ENCODE results near the gene CDK19.
A peak's percentile ranks its signal among the peaks of the same experiment; 100 is the strongest.
"Not testable (repeated sequence)": the region's sequence is repeated elsewhere in the genome, so short reads cannot be mapped to it uniquely, and the experiment has no call there.

Gene CDK19

GRCh38 chr6:110835751-110836150 is 20.5 kb upstream of the CDK19 start:
- H3K27me3 ChIP-seq (ENCODE audit: control insufficient read depth in 1 of 2, insufficient read depth in 2 of 2, low read length in 2 of 2); H3K27ac ChIP-seq (ENCODE audit: low read length); H3K4me1 ChIP-seq (ENCODE audit: control insufficient read depth, insufficient read depth, low read length); H3K36me3 ChIP-seq (ENCODE audit: control insufficient read depth in 2 of 2, insufficient read depth in 2 of 2, low read length in 2 of 2); H3K9me3 ChIP-seq (ENCODE audit: control insufficient read depth in 2 of 2, low read length in 2 of 2); H3K4me3 ChIP-seq (ENCODE audit: low read length in 2 of 2); H3K9ac ChIP-seq (ENCODE audit: low read length in 2 of 2): not testable (repeated sequence)

- Histone ChIP-seq H3K9me3 (ENCODE audit: control insufficient read depth in 2 of 2, low read length in 2 of 2) (no peaks in the 10 kb centered on the region), H3K27ac (ENCODE audit: low read length) (no peak overlapping the region), H3K4me1 (ENCODE audit: control insufficient read depth, insufficient read depth, low read length) (no peaks in the 10 kb centered on the region), H3K36me3 (ENCODE audit: control insufficient read depth in 2 of 2, insufficient read depth in 2 of 2, low read length in 2 of 2) (no peaks in the 10 kb centered on the region), H3K4me3 (ENCODE audit: low read length in 2 of 2) (no peak overlapping the region), H3K27me3 (ENCODE audit: control insufficient read depth in 1 of 2, insufficient read depth in 2 of 2, low read length in 2 of 2) (no peaks in the 10 kb centered on the region), H3K9ac (ENCODE audit: low read length in 2 of 2) (no peak overlapping the region)
Measured at GRCh38 chr6:110833831-110834230, 18.6 kb upstream of the CDK19 start.

GRCh38 chr6:110831405-110831804 is 16.1 kb upstream of the CDK19 start:
- no peaks in the 10 kb centered on the region for H3K36me3 ChIP-seq (ENCODE audit: control insufficient read depth in 2 of 2, insufficient read depth in 2 of 2, low read length in 2 of 2)
- H3K4me3 ChIP-seq (ENCODE audit: low read length in 2 of 2): no peak overlapping the region
- H3K27ac ChIP-seq (ENCODE audit: low read length): no peak overlapping the region
- H3K9me3 ChIP-seq (ENCODE audit: control insufficient read depth in 2 of 2, low read length in 2 of 2): no peaks in the 10 kb centered on the region
- H3K4me1 ChIP-seq (ENCODE audit: control insufficient read depth, insufficient read depth, low read length): no peaks in the 10 kb centered on the region
- H3K27me3 ChIP-seq (ENCODE audit: control insufficient read depth in 1 of 2, insufficient read depth in 2 of 2, low read length in 2 of 2): no peaks in the 10 kb centered on the region
- no peak overlapping the region for H3K9ac ChIP-seq (ENCODE audit: low read length in 2 of 2)

- Histone ChIP-seq H3K9ac (ENCODE audit: low read length in 2 of 2) (no peak overlapping the region), H3K9me3 (ENCODE audit: control insufficient read depth in 2 of 2, low read length in 2 of 2) (no peaks in the 10 kb centered on the region), H3K36me3 (ENCODE audit: control insufficient read depth in 2 of 2, insufficient read depth in 2 of 2, low read length in 2 of 2) (no peaks in the 10 kb centered on the region), H3K27ac (ENCODE audit: low read length) (no peak overlapping the region), H3K27me3 (ENCODE audit: control insufficient read depth in 1 of 2, insufficient read depth in 2 of 2, low read length in 2 of 2) (no peaks in the 10 kb centered on the region), H3K4me3 (ENCODE audit: low read length in 2 of 2) (no peak overlapping the region), H3K4me1 (ENCODE audit: control insufficient read depth, insufficient read depth, low read length) (no peaks in the 10 kb centered on the region)
Measured at GRCh38 chr6:110828396-110828795, 13.1 kb upstream of the CDK19 start.

- Histone ChIP-seq H3K4me1 (ENCODE audit: control insufficient read depth, insufficient read depth, low read length) (no peaks in the 10 kb centered on the region), H3K27me3 (ENCODE audit: control insufficient read depth in 1 of 2, insufficient read depth in 2 of 2, low read length in 2 of 2) (no peaks in the 10 kb centered on the region), H3K27ac (ENCODE audit: low read length) (no peak overlapping the region), H3K9ac (ENCODE audit: low read length in 2 of 2) (no peak overlapping the region), H3K4me3 (ENCODE audit: low read length in 2 of 2) (no peak overlapping the region), H3K36me3 (ENCODE audit: control insufficient read depth in 2 of 2, insufficient read depth in 2 of 2, low read length in 2 of 2) (no peaks in the 10 kb centered on the region), H3K9me3 (ENCODE audit: control insufficient read depth in 2 of 2, low read length in 2 of 2) (no peaks in the 10 kb centered on the region)
Measured at GRCh38 chr6:110826236-110827129, 11.2 kb upstream of the CDK19 start.

- no peaks in the 10 kb centered on the region for H3K4me1 ChIP-seq (ENCODE audit: control insufficient read depth, insufficient read depth, low read length)
- no peak overlapping the region for H3K27ac ChIP-seq (ENCODE audit: low read length)
- H3K9me3 ChIP-seq (ENCODE audit: control insufficient read depth in 2 of 2, low read length in 2 of 2): no peaks in the 10 kb centered on the region
- H3K27me3 ChIP-seq (ENCODE audit: control insufficient read depth in 1 of 2, insufficient read depth in 2 of 2, low read length in 2 of 2): no peaks in the 10 kb centered on the region
- H3K36me3 ChIP-seq (ENCODE audit: control insufficient read depth in 2 of 2, insufficient read depth in 2 of 2, low read length in 2 of 2): no peaks in the 10 kb centered on the region
- no peak overlapping the region for H3K9ac ChIP-seq (ENCODE audit: low read length in 2 of 2)
- no peak overlapping the region for H3K4me3 ChIP-seq (ENCODE audit: low read length in 2 of 2)
Measured at GRCh38 chr6:110823146-110823545, 7.9 kb upstream of the CDK19 start.

GRCh38 chr6:110822249-110822648 is 7.0 kb upstream of the CDK19 start:
- Histone ChIP-seq H3K9me3 (ENCODE audit: control insufficient read depth in 2 of 2, low read length in 2 of 2) (no peaks in the 10 kb centered on the region), H3K9ac (ENCODE audit: low read length in 2 of 2) (no peak overlapping the region), H3K4me1 (ENCODE audit: control insufficient read depth, insufficient read depth, low read length) (no peaks in the 10 kb centered on the region), H3K27ac (ENCODE audit: low read length) (no peak overlapping the region), H3K4me3 (ENCODE audit: low read length in 2 of 2) (no peak overlapping the region), H3K27me3 (ENCODE audit: control insufficient read depth in 1 of 2, insufficient read depth in 2 of 2, low read length in 2 of 2) (no peaks in the 10 kb centered on the region), H3K36me3 (ENCODE audit: control insufficient read depth in 2 of 2, insufficient read depth in 2 of 2, low read length in 2 of 2) (no peaks in the 10 kb centered on the region)

- Histone ChIP-seq H3K4me1 (ENCODE audit: control insufficient read depth, insufficient read depth, low read length) (peaks cover 14% of the 10 kb centered on the region), H3K36me3 (ENCODE audit: control insufficient read depth in 2 of 2, insufficient read depth in 2 of 2, low read length in 2 of 2) (no peaks in the 10 kb centered on the region), H3K9ac (ENCODE audit: low read length in 2 of 2) (no peak overlapping the region), H3K27me3 (ENCODE audit: control insufficient read depth in 1 of 2, insufficient read depth in 2 of 2, low read length in 2 of 2) (no peaks in the 10 kb centered on the region), H3K9me3 (ENCODE audit: control insufficient read depth in 2 of 2, low read length in 2 of 2) (no peaks in the 10 kb centered on the region), H3K4me3 (ENCODE audit: low read length in 2 of 2) (no peak overlapping the region), H3K27ac (ENCODE audit: low read length) (no peak overlapping the region)
Measured at GRCh38 chr6:110816677-110817076, 1.4 kb upstream of the CDK19 start.

- Histone ChIP-seq H3K27ac (ENCODE audit: low read length) (peak overlapping the region; percentile 91), H3K4me3 (ENCODE audit: low read length in 2 of 2) (peak overlapping the region; percentile 97 to 99), H3K36me3 (ENCODE audit: control insufficient read depth in 2 of 2, insufficient read depth in 2 of 2, low read length in 2 of 2) (no peaks in the 10 kb centered on the region), H3K4me1 (ENCODE audit: control insufficient read depth, insufficient read depth, low read length) (peaks cover 14% of the 10 kb centered on the region), H3K27me3 (ENCODE audit: control insufficient read depth in 1 of 2, insufficient read depth in 2 of 2, low read length in 2 of 2) (no peaks in the 10 kb centered on the region), H3K9me3 (ENCODE audit: control insufficient read depth in 2 of 2, low read length in 2 of 2) (no peaks in the 10 kb centered on the region), H3K9ac (ENCODE audit: low read length in 2 of 2) (peak overlapping the region; percentile 73 to 83)
Measured at GRCh38 chr6:110815015-110815410, 256 bp downstream of the CDK19 start.

GRCh38 chr6:110814102-110815014 is 911 bp downstream of the CDK19 start:
- Histone ChIP-seq H3K4me3 (ENCODE audit: low read length in 2 of 2) (peak overlapping the region; percentile 97 to 99), H3K36me3 (ENCODE audit: control insufficient read depth in 2 of 2, insufficient read depth in 2 of 2, low read length in 2 of 2) (no peaks in the 10 kb centered on the region), H3K4me1 (ENCODE audit: control insufficient read depth, insufficient read depth, low read length) (peaks cover 14% of the 10 kb centered on the region), H3K9ac (ENCODE audit: low read length in 2 of 2) (peak overlapping the region; percentile 73 to 83), H3K9me3 (ENCODE audit: control insufficient read depth in 2 of 2, low read length in 2 of 2) (no peaks in the 10 kb centered on the region), H3K27ac (ENCODE audit: low read length) (peak overlapping the region; percentile 91), H3K27me3 (ENCODE audit: control insufficient read depth in 1 of 2, insufficient read depth in 2 of 2, low read length in 2 of 2) (no peaks in the 10 kb centered on the region)
